AG09309 (cell line): ENCODE results near the gene GRK3.
A peak's percentile ranks its signal among the peaks of the same experiment; 100 is the strongest.
"Not testable (repeated sequence)": the region's sequence is repeated elsewhere in the genome, so short reads cannot be mapped to it uniquely, and the experiment has no call there.

ENCODE experiments used
- DNase-seq: peaks from one replicate; pipeline ENCODE4 v3.0.0-alpha.2; 2010; ENCODE audit warnings: low read depth
- H3K4me3 ChIP-seq: 2 replicates; pipeline ENCODE4 v1.5.1; 2011; ENCODE audit warnings: mild to moderate bottlenecking, low read depth, low read length, moderate library complexity; ENCODE audit not compliant: control insufficient read depth
- CTCF ChIP-seq: IDR thresholded peaks from 2 replicates; pipeline ENCODE4 v1.5.1; 2011; ENCODE audit warnings: mild to moderate bottlenecking, low read depth, low read length, inconsistent platforms; ENCODE audit not compliant: insufficient read depth, control insufficient read depth; ENCODE audit errors: missing control alignments

GRK3 gene

GRCh38 chr22:25564320-25564978 lies at the start of gene GRK3:
Gene GRK3 (plus strand): TSS chr22:25564675. CDS start chr22:25565041, 366 bp downstream.
- DNase-seq = no peak
- H3K4me3 ChIP-seq = peak within 1 kb of the TSS; percentile 56
- TF ChIP-seq CTCF = no peak

- no peak overlapping the region for H3K4me3 ChIP-seq
- TF ChIP-seq CTCF = no peak
- DNase-seq = no peak
Measured at GRCh38 chr22:25518000-25518663, 46.3 kb upstream of the GRK3 start.

DNA sequence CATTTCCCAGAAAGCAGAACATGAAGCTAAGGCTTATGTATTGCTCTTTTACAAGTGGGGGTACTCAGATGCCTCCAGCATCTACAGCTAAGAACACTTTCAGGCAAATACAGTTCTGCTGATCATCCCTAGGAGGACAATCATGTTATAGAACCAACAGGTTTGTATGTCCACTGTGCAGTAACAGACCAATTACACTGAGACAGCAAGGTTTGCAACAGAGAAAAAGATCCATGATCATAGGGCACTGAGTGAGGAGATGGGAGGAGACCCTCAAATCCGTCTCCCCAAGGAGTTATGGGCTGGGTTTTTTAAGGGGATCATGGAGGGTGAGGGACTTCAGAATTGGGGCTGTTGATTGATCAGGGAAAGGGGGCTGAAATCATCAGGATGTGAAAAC lies 39.1 kb upstream of the GRK3 start:
- H3K4me3 ChIP-seq = no peak overlapping the region
- DNase-seq = no peak
- no peak for TF ChIP-seq CTCF

DNA sequence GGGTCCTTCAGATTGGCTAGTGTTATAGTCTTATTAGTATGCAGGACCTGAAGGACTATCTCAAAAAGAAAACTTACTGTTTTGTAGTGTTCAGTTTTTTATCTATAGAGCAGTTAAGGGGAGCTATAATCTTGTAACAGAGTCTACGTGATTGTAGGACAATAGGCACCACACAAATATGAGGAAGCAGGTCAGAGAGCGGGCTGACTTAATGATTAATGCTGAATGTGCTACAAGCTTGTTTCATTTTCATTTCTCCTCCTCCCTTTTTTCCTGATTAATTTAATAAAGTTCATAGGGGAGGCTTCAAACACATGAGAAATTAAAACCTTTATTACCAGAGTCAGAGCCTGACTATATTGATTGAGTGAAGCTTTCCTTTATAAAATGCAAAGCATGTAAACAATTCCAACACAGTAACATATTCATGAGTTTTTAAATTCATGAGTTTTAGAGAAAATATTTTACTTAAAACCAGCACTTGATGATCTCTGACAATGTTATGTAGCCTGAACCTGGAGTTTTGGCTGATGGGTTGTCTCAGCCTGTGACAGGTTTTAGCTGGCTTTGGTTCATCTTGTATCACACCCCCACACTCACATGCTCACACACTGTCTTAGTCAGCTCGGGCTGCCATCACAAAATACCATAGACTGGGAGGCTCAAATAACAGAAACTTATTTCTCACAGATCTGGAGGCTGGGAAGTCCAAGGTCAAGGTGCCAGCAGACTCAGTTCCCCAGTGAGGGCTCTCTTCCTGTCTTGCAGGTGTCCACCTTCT lies 38.5 kb upstream of the GRK3 start:
- not testable (repeated sequence) for H3K4me3 ChIP-seq, DNase-seq

- not testable (repeated sequence) for H3K4me3 ChIP-seq, DNase-seq
Measured at GRCh38 chr22:25527016-25527415, 37.5 kb upstream of the GRK3 start.

- not testable (repeated sequence) for DNase-seq, H3K4me3 ChIP-seq
Measured at GRCh38 chr22:25528068-25528467, 36.4 kb upstream of the GRK3 start.

DNA sequence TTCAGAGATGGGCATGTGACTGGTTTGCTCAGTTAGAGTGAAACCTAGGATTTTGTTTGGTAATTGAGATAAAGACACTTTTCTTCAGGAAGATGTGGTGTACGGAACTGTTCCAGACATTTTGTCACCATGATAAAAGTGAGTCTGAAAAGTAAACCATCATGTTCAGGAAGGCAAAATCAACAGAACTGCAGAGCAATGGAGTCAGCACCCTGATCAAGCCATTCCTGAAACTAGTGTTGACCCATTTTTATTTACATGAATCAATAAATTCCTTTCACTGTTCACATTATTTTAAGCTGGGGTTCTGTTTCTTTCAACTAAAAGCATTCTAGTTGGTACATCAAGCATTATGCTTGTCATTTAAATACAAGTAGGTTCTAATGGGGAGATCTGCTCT lies 35.4 kb upstream of the GRK3 start:
- not testable (repeated sequence) for DNase-seq, H3K4me3 ChIP-seq

GRCh38 chr22:25529541-25530137 lies 34.8 kb upstream of the GRK3 start:
- not testable (repeated sequence) for DNase-seq

DNA sequence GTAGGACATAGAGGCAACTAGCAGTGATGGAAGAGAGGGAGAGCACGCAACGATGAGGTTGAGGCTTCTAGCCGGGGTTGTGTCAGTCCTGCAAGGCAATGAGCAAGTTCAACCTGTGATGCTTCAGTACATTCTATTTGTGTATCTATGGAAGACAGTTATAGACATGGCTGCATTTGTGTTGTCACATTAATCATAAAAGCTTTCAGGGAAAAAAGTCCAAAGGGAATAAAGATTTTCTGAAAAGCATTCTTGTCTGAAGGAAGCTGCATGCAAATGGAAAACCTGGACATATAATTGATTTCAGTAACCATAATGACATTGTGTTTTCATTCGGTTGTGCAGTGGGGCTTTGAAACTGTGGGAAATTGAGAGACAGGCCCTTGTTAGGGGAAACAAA lies 32.8 kb upstream of the GRK3 start:
- not testable (repeated sequence) for DNase-seq, H3K4me3 ChIP-seq

More at GRCh38 chr22:25529541-25530137, 34.8 kb upstream of the GRK3 start:
- H3K4me3 ChIP-seq = not testable (repeated sequence)
